GM15510 (cell line): Measurements from ENCODE around the gene IRF2BP2.

Experiments
- POLR2A ChIP-seq: IDR thresholded peaks from 3 replicates; pipeline ENCODE4 v1.6.1; 2011; ENCODE audit warnings: borderline replicate concordance; ENCODE audit not compliant: insufficient read length; ENCODE audit errors: extremely low read depth

The IRF2BP2 gene

GRCh38 chr1:234608911-234609690 is 877 bp downstream of the IRF2BP2 start:
- peak; percentile 47 for TF ChIP-seq POLR2A

GRCh38 chr1:234608025-234608910 is 1.7 kb downstream of the IRF2BP2 start:
- TF ChIP-seq POLR2A: peak; percentile 65

GRCh38 chr1:234607109-234608024 is 2.6 kb downstream of the IRF2BP2 start:
- peak; percentile 37 for TF ChIP-seq POLR2A

- no peak for TF ChIP-seq POLR2A
Observed at GRCh38 chr1:234606784-234607108, 3.2 kb downstream of the IRF2BP2 start.

- TF ChIP-seq POLR2A: no peak
Observed at GRCh38 chr1:234605983-234606783, 3.8 kb downstream of the IRF2BP2 start.

GRCh38 chr1:234605399-234605982 is 4.5 kb downstream of the IRF2BP2 start:
- no peak for TF ChIP-seq POLR2A

GRCh38 chr1:234604495-234605398 is 5.2 kb downstream of the IRF2BP2 start:
- no peak for TF ChIP-seq POLR2A

GRCh38 chr1:234603221-234604204 is 6.5 kb downstream of the IRF2BP2 start:
- no peak for TF ChIP-seq POLR2A

GRCh38 chr1:234602334-234603220 is 7.4 kb downstream of the IRF2BP2 start:
- TF ChIP-seq POLR2A: no peak

GRCh38 chr1:234601301-234602017 is 8.5 kb downstream of the IRF2BP2 start:
- TF ChIP-seq POLR2A: no peak
